ENCODE data around the gene VPS26A.

GRCh38 chr10:69180525-69181204, 56.7 kb downstream of the VPS26A start:
- TF ChIP-seq SIN3A (IDR thresholded peaks at IDR 0.05; ENCODE audit: borderline replicate concordance, insufficient read depth, low read length): no peak
- TF ChIP-seq TAF1 (IDR thresholded peaks at IDR 0.05; ENCODE audit: borderline replicate concordance, insufficient read depth, low read length): no peak
- no peak for TF ChIP-seq REST (IDR thresholded peaks at IDR 0.05; ENCODE audit: insufficient read depth in 1 of 2, low read depth in 2 of 2, low read length in 2 of 2)
- no peak for TF ChIP-seq POLR2AphosphoS5 (IDR thresholded peaks at IDR 0.05; ENCODE audit: low read depth, low read length)
- no peak for TF ChIP-seq FOXP2 (optimal IDR thresholded peaks at IDR 0.05; ENCODE audit: borderline replicate concordance, extremely low read depth, extremely low read length, insufficient read depth)

Measured in PFSK-1 (cell line).